ENCODE measurements around the gene NELFA. TPM values are rescaled to one million over a fixed set of nuclear protein-coding genes. Genes with fewer than 3 reads are reported as not detected.

Gene NELFA
- total RNA-seq, 1 donor from 2014 or later, result 34.5 TPM

GRCh38 chr4:1981251-1982058 is 27.3 kb downstream of the NELFA start:
- TF ChIP-seq, protein P1, sequence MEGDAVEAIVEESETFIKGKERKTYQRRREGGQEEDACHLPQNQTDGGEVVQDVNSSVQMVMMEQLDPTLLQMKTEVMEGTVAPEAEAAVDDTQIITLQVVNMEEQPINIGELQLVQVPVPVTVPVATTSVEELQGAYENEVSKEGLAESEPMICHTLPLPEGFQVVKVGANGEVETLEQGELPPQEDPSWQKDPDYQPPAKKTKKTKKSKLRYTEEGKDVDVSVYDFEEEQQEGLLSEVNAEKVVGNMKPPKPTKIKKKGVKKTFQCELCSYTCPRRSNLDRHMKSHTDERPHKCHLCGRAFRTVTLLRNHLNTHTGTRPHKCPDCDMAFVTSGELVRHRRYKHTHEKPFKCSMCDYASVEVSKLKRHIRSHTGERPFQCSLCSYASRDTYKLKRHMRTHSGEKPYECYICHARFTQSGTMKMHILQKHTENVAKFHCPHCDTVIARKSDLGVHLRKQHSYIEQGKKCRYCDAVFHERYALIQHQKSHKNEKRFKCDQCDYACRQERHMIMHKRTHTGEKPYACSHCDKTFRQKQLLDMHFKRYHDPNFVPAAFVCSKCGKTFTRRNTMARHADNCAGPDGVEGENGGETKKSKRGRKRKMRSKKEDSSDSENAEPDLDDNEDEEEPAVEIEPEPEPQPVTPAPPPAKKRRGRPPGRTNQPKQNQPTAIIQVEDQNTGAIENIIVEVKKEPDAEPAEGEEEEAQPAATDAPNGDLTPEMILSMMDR (conservative IDR thresholded peaks at IDR 0.05; ENCODE audit: low read depth, low read length), result no peak
- no peak overlapping the region for H3K4me3 ChIP-seq (ENCODE audit: low read depth, low read length)
- no peak for DNase-seq (ENCODE audit: low read depth)

DNA sequence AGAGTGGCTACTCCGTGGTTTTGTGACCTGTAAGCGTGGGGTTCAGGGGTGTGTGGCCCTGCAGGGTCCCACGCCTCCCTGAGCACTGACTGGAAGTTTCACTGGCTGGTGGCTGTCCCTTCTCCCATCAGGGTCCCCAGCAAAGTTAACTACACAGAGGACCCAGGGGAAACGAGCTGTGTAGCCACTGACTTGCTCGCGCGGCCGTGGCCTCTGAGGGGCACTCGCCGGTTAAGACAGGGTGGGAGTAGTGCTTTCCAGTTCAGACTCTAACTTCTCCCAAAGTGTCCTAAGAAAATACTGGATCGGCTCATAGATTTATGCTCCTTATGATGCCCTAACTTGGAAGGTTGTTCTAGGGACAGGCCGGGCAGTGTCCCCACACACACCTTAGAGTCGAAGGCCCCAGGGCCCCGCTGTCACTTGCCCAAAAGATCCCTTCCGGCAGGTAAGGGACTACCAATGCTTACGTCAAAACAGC is 28.2 kb downstream of the NELFA start:
- DNase-seq (ENCODE audit: low read depth), result no peak
- TF ChIP-seq, protein P1 (conservative IDR thresholded peaks at IDR 0.05; ENCODE audit: low read depth, low read length), result no peak

DNA sequence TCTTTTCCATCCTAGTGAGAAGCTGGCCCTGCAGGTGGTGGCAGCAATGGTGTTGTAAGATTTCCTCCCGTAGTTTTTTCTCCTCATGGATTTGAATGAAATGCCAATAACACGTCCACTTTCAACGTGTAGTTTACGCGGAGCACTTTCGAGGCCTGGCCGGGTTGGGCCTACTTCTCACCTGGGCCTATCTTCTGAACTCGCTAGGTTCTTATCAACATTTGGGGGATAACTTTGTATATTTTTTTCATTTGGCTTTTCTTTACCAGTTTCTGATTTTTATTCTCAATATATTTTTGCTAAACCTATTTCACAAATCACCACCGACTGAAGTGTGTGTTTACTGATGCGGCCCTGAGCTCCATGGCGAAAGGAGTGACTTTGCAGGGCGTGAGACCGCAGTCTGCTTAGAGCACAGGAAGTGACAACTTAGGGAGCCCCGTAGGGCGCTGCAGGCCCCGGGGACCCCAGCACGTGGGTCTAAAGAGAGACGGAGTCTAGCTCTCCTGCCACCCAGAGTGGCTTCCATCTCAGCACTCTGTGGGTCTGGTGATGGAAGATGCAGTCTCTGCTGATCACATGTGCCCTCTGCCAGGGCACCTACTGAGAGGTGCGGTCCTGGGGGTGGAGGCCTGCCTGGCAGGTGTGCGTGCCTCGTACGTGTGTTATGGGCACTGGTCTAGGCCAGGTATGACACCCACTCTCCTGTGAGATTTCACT is 29.1 kb downstream of the NELFA start:
- H3K4me3 ChIP-seq (ENCODE audit: low read depth, low read length), result no peak overlapping the region
- TF ChIP-seq, protein P1 (conservative IDR thresholded peaks at IDR 0.05; ENCODE audit: low read depth, low read length), result no peak
- DNase-seq (ENCODE audit: low read depth), result no peak

More for the DNA sequence above, 28.2 kb downstream of the NELFA start:
- no peak overlapping the region for H3K4me3 ChIP-seq (ENCODE audit: low read depth, low read length)

DNA sequence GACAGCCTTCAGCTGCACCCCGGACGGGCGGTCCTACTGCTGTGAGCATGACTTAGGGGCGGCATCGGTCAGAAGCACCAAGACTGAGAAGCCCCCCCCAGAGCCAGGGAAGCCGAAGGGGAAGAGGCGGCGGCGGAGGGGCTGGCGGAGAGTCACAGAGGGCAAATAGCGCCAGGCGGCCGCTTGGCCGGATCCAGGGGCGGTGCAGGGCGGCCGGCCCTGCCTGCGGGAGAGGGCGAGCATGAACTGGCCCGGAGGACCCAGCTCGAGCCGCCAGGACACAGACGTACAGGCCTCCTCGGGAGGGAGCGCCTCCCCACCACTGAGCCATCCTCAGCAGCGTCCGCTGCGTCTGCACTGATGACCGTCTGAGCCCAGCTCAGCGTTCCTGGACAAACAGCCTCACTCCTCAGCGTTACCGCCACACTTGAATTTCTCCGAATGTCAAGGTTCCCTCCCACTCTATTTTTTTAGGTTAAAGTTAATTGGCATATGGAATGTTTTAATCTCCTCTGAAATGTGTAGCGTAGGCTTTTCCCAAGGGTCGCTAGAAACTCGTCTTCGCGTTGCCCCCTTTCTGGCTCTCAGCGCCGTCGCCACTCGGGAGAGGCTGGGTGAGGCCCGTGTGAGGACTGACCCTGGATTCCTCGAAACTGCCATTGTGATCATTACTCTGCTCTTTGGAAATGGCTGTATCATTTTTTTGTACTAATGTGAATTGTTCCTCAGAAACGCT is 29.9 kb downstream of the NELFA start:
- DNase-seq (ENCODE audit: low read depth), result no peak
- TF ChIP-seq, protein P1 (conservative IDR thresholded peaks at IDR 0.05; ENCODE audit: low read depth, low read length), result no peak
- H3K4me3 ChIP-seq (ENCODE audit: low read depth, low read length), result no peak overlapping the region

DNA sequence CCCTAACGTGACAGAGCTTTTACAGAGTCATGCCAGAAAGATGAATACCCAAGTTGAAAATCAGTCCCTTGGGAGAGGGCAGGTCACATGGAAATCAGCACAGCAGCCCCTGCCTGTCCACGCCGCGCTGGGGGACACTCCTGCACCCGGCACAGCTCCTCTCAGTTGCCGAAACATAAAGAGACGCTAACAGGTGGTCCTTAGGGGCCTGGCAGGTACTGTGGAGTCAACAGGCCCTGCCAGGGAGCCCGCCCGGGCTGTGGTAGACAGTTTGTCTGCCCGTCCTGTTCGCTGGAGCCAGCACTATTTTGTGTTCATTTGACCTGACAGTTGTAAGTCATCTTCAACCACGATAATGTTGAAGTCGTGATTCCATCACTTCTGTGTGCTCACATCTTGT is 30.5 kb downstream of the NELFA start:
- TF ChIP-seq, protein P1 (conservative IDR thresholded peaks at IDR 0.05; ENCODE audit: low read depth, low read length), result no peak
- no peak for DNase-seq (ENCODE audit: low read depth)
- H3K4me3 ChIP-seq (ENCODE audit: low read depth, low read length), result no peak overlapping the region

GRCh38 chr4:1976416-1977352 is 32.1 kb downstream of the NELFA start:
- TF ChIP-seq, protein P1 (conservative IDR thresholded peaks at IDR 0.05; ENCODE audit: low read depth, low read length), result no peak

More at GRCh38 chr4:1976416-1977352, 32.1 kb downstream of the NELFA start:
- H3K4me3 ChIP-seq (ENCODE audit: low read depth, low read length), result no peak overlapping the region
- DNase-seq (ENCODE audit: low read depth), result no peak

All from epithelial cell of proximal tubule (primary cell).